DMS153 (cell line): ENCODE data around the gene ALKBH8.
A peak's percentile ranks its signal among the peaks of the same experiment; 100 is the strongest.
"Not testable (repeated sequence)": the region's sequence is repeated elsewhere in the genome, so short reads cannot be mapped to it uniquely, and the experiment has no call there.

Experiments
- DNase-seq: peaks from one replicate; lab custom pipeline; 2025; lab: John Stamatoyannopoulos, UW

ALKBH8 gene

GRCh38 chr11:107504981-107505380 lies 60.6 kb downstream of the ALKBH8 start:
- DNase-seq = no peak

GRCh38 chr11:107501713-107502112 lies 63.8 kb downstream of the ALKBH8 start:
- DNase-seq = no peak

DNA sequence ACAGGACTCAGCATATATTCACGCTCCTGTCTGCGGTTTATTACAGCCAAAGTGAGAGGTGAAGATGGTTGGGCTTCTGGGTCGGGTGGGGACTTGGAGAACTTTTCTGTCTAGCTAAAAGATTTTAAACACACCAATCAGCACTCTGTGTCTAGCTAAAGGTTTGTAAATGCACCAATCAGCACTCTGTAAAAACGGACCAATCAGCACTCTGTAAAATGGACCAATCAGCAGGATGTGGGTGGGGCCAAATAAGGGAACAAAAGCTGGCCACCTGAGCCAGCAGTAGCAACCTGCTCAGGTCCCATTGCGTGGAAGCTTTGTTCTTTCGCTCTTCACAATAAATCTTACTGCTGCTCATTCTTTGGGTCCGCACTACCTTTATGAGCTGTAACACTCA lies 68.2 kb downstream of the ALKBH8 start:
- not testable (repeated sequence) for DNase-seq

DNA sequence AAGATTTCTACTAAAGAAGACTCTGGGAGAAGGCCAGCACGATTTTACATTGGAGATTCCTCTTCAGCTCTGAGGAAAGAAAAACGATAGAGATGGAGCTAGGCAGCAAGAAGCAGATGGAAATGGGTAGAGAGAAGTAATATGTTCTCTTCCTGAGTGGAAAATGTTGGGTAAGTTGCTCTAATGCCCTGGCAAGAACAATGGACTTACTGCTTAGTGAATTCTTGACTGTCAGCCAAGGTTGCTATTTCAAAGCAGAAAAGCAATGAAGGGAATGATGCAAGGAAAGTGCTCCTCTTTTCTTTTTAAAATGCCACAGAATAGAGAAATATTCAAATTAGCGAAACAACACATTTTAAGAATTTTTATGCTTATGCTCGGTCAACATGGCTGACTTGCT lies 69.5 kb downstream of the ALKBH8 start:
- DNase-seq = no peak

- no peak for DNase-seq
Measured at GRCh38 chr11:107494055-107494454, 71.5 kb downstream of the ALKBH8 start.

DNA sequence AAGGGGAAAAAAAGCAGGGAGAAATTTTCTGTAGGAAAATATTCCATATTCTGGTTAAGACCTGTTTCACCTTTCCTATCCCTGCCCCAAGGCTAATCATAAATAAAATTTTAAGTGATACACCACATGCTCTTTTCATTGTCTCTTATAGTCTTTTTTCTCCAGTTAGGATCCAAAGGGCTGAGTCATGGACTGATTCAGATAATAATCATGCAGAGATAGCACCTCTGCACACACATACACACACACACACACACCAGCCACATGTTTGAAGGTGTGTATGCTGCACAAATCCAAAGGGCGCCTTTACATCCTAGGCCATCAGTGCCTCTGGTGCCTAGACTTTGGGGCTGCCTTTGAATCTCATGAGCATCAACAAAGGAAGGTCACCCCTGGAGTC lies 72.4 kb downstream of the ALKBH8 start:
- DNase-seq = no peak

DNA sequence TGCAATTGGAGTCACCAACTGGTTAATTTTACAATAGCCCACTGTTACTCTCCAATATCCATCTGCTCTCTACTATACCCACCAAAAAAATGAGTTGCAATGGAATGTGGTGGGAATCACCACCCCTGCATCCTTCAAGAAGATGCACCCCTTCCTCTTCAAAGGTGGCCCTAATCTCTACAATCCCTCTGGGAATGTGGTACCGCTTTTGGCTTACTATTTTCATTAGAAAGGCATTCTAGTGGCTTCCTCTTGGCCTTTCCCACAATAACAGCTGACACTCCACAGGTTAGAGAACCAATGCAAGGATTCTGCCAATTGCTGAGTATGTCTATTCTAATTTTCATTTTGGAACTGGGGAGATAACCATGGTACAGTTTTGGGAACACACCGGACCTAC lies 74.7 kb downstream of the ALKBH8 start:
- DNase-seq = no peak

DNA sequence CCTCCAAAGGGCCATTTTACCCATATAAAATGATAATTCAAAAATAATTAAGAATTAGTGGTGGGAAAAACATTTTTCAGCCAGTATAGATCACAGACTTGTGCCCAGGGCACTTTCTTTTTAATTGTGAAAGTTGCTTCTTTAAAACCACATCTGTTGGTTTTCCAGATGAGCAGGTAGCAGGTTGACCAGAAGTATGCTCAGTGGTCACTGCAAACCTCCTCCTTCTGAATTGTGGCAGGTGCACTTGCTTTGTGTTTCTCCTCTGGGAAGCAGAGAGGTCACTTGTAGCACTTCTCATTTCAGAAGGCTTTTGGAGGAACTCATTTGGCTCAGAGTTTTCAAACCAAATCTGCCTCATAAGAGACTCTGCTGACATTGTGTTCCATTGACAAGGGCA lies 83.3 kb downstream of the ALKBH8 start:
- DNase-seq = no peak

GRCh38 chr11:107478922-107479321 lies 86.6 kb downstream of the ALKBH8 start:
- DNase-seq = no peak

GRCh38 chr11:107477820-107478219 lies 87.7 kb downstream of the ALKBH8 start:
- no peak for DNase-seq

DNA sequence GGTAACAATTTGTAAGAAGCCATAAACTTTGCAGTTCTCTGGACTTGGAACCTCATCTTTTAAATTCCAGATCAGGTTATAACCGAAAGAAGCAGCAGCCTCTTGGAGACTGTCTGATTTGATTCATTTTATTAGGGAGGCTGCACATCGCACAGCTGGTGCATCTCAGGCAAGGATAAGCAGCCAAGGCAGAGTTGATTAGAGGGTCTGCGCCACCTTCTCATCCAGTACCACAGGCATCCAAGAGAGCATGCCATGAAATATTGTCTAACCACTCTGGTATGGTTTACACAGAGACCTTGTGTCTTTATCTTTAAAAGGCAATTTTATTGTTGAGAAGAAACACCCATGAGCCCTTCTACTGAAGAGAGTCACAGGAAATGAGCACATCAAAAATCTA lies 91.7 kb downstream of the ALKBH8 start:
- DNase-seq = no peak

DNA sequence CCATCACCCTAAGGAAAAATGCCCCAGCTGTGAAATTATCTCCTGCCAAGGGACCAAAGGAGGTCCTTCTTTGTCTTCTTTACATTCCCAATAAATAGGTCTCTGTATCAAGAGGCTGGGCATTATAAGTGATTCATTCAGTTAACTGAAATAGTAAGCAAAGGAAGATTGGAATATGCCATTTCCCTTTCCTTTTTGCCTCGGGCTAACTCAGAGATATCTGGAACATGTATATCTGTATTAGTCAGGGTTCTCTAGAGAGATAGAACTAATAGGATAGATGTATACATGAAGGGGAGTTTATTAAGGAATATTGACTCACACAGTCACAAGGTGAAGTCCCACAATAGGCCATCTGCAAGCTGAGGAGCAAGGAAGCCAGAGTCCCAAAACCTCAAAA lies 92.6 kb downstream of the ALKBH8 start:
- no peak for DNase-seq

DNA sequence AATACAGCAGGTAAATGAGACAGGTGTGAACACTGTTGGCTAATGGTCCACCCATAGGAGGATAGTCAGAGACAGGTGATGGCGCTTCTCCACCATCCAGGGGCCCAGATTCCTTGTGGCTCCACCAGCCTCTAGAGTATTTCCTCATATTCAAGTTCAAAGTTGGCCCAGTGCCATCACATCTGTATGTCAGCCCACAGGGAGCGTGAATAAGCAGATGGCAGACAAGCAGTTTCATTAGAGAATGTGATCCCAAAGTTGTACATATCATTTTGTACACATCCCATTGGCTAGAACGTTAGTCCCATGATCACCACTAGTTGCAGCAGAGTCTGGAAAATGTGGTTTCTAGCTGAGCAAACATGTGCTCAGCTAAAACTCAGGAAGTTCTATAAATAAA lies 96.9 kb downstream of the ALKBH8 start:
- DNase-seq = no peak

DNA sequence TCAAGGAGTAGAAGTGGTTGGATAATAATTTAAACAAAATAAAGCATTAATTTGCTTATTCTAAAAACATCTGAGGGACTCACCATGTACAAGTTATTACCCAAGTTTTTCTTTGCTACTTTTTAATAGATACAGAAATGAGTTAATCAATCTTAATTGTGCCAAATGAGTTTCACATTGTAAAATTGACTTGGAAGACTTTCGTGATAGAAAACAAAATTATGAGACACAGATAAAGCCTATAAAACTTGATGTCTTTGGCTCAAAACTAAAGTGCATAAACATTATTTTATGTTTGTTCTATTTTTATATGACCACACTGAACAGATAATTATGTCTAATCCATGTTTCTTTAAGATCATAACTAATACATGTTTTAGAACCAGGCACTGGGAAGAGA lies 97.8 kb downstream of the ALKBH8 start:
- DNase-seq = no peak

DNA sequence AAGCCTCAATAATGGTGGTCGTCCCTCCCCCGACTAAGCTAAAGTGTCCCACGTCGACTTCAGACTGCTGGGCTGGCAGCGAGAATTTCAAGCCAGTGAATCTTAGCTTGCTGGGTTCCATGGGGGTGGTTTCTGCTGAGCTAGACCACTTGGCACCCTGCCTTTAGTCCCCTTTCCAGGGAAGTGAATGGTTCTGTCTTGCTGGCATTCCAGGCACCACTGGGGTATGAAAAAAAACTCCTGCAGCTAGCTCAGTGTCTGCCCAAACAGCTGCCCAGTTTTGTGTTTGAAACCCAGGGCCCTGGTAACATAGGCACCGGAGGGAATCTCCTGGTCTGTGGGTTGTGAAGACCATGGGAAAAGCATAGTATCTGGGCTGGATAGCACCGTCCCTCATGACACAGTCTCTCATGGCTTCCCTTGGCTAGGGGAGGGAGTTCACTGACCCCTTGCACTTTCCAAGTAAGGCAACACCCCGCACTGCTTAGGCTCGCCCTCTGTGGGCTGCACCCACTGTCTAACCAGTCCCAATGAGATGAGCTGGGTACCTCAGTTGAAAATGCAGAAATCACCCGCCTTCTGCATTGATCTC lies 99.2 kb downstream of the ALKBH8 start:
- not testable (repeated sequence) for DNase-seq

- peak; percentile 93 for DNase-seq
Measured at GRCh38 chr11:107457558-107458271, 107.8 kb downstream of the ALKBH8 start, which contains the start of gene CWF19L2. CWF19L2 (minus strand) TSS chr11:107457825; CDS start chr11:107457816, 9 bp downstream.

DNA sequence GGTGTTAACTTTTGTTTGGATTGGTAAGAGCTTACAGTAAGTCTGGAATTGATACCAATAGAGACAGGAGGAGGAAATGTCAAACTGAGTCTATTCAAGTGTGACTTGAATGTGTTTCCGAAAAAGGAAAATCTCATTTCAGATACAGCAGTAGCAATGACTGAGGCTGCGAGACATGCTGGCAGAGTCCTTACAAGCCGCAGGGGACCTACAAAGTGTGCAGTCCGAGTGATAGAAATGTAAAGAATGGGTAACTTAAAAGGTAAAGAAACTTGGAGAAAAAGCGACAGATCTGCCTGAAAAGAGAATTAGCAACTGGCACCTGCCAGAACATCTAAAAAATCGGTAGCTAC lies 108.4 kb downstream of the ALKBH8 start:
- no peak for DNase-seq

- DNase-seq = no peak
Measured at GRCh38 chr11:107453594-107454286, 111.8 kb downstream of the ALKBH8 start.
